Activated T-helper 1 cell treated with anti-CD3 and anti-CD28 coated beads, Interleukin-12 subunit alpha, Interleukin-12 subunit beta, Interleukin-2, Interleukin-4 antibody, amounts not matched to agents 30 ng/mL and 10 ng/mL and 1 ng/mL, durations not matched to agents 14 hours and 24 hours and 36 hours (primary cell): ENCODE results near the gene RUFY2. TPM values are rescaled to one million over a fixed set of nuclear protein-coding genes. Genes with fewer than 3 reads are reported as not detected.
A peak's percentile ranks its signal among the peaks of the same experiment; 100 is the strongest.

Experiments used
- DNase-seq: peaks from one replicate; pipeline ENCODE4 v3.0.0; 2021; ENCODE audit warnings: low spot score
- H3K27ac Mint-ChIP-seq: one replicate; pipeline ENCODE4 v1.8.0; 2021; ENCODE audit warnings: mild to moderate bottlenecking, mixed read lengths
- H3K27me3 Mint-ChIP-seq: one replicate; pipeline ENCODE4 v1.8.0; 2022; ENCODE audit warnings: mild to moderate bottlenecking, moderate library complexity, mixed read lengths; ENCODE audit not compliant: insufficient read depth
- H3K36me3 Mint-ChIP-seq: one replicate; pipeline ENCODE4 v1.8.0; 2021; ENCODE audit warnings: low read depth, mixed read lengths
- H3K4me1 Mint-ChIP-seq: one replicate; pipeline ENCODE4 v1.8.0; 2021; ENCODE audit warnings: low read depth, mixed read lengths
- H3K4me3 Mint-ChIP-seq: one replicate; pipeline ENCODE4 v1.8.0; 2021; ENCODE audit warnings: mild to moderate bottlenecking, moderate library complexity, mixed read lengths
- H3K9me3 Mint-ChIP-seq: one replicate; pipeline ENCODE4 v1.8.0; 2021; ENCODE audit warnings: mixed read lengths
- intact Hi-C: fragments of 100-400 bp; cut with micrococcal nuclease; formaldehyde crosslinking; loops from one replicate; pipeline ENCODE4 v1.15.1; 2024
- total RNA-seq: library from RNA; stranded (reverse); gene quantifications from 2 replicates; pipeline ENCODE4 v1.2.3, GENCODE V29; 2022

Gene RUFY2
- total RNA-seq, 1 donor from 2014 or later: 10.4 TPM

DNA sequence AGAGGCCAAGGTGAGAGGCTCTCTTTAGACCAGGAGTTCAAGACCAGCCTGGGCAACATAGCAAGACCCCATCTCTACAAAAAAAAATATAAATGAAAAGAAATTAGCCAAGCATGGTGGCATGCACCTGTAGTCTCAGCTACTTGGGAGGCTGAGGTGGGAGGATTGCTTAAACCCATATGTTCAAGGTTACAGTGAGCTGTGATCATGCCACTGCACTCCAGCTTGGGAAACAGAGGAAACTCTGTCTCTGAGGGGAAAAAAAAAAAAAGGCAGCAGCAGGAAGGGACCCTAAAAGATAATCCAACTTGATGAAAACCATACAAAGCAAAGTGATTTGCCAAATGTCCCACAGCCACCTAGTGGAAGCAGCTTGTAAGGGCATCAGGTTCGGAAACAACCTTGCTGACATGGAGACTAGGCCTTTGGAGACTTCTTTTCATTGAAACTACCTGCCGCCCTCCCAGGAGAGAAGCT is 58.8 kb downstream of the RUFY2 start:
- intact Hi-C loops: loop anchor here (1.0 to 10.0 kb wide), 5 partner anchors 14 to 493 kb away; no protein-coding TSS in a partner anchor
- H3K27me3 Mint-ChIP-seq: no peaks in the 10 kb centered on the region
- peak overlapping the region; percentile 13 for H3K27ac Mint-ChIP-seq

GRCh38 chr10:68346774-68347173 is 60.3 kb downstream of the RUFY2 start:
- Mint-ChIP-seq H3K4me3 (no peak overlapping the region), H3K36me3 (peaks cover 46% of the 10 kb centered on the region), H3K4me1 (peaks cover 25% of the 10 kb centered on the region), H3K27ac (peak overlapping the region; percentile 52), H3K27me3 (no peaks in the 10 kb centered on the region), H3K9me3 (no peaks in the 10 kb centered on the region)
- no peak for DNase-seq
- intact Hi-C loops: loop anchor here (10.0 kb wide), 1 partner anchor 408 kb away; no protein-coding TSS in a partner anchor

More for the DNA sequence above, 58.8 kb downstream of the RUFY2 start:
- Mint-ChIP-seq H3K9me3 (no peaks in the 10 kb centered on the region), H3K4me3 (no peak overlapping the region), H3K4me1 (peaks cover 17% of the 10 kb centered on the region), H3K36me3 (peaks cover 42% of the 10 kb centered on the region)
- DNase-seq: peak; percentile 10

DNA sequence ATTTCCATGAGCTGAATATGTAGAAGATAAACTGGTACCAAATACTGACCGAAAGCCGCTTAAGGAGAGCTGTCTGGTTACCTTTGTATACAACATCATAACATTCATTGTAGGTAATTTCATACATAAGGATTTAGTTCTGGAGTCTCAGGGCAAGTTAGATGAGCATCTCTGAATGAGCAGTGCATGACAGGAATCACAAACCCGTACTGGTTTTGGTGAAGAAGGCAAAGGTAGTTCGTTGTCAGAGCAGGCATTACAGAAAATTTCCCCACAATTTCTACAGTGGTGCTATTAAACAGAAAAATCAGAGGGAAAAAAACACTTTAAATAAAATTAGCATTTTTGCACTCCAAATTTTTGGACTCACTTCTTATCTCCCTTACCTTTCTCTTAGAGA is 61.5 kb downstream of the RUFY2 start:
- no peak for DNase-seq
- no peaks in the 10 kb centered on the region for H3K9me3 Mint-ChIP-seq
- H3K4me1 Mint-ChIP-seq: peaks cover 30% of the 10 kb centered on the region
- intact Hi-C loops: loop anchor here (10.0 kb wide), 1 partner anchor 409 kb away; no protein-coding TSS in a partner anchor
- H3K27me3 Mint-ChIP-seq: no peaks in the 10 kb centered on the region
- peaks cover 56% of the 10 kb centered on the region for H3K36me3 Mint-ChIP-seq
- no peak overlapping the region for H3K4me3 Mint-ChIP-seq
- peak overlapping the region; percentile 3 for H3K27ac Mint-ChIP-seq

DNA sequence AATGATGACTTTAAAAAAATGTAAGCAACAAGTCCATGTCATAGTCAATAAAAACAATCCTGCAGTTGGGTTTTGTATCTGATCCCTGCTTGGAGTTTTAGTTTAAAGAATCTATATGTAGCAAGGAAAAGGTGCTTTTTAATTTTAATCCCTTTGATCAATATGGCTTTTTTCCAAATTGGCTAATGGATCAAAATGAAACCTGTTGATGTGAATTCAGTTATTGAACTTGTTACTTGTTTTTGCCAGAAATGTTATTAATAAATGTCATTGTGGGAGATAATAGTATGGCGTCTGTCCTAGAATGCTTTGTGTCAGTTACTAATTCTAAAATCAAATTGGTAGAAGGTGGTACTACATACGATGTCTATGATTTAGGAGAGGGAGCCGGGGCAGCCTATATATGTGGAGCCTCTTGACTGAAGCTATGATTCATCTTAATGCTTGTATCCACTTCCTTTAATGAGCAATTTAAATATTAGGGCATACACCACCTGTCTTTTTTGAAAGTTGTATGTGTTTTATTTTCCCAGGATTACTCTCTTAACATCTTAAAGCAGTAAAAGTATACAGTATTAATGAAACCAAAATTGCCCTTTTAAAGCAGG is 64.1 kb downstream of the RUFY2 start:
- Mint-ChIP-seq H3K9me3 (no peaks in the 10 kb centered on the region), H3K36me3 (peaks cover 68% of the 10 kb centered on the region), H3K27ac (no peak overlapping the region), H3K4me3 (no peak overlapping the region), H3K4me1 (peaks cover 30% of the 10 kb centered on the region), H3K27me3 (no peaks in the 10 kb centered on the region)
- intact Hi-C loops: loop anchor here (1.0 to 10.0 kb wide), 2 partner anchors 9 to 412 kb away; no protein-coding TSS in a partner anchor
- DNase-seq: no peak

GRCh38 chr10:68340358-68341080 is 66.6 kb downstream of the RUFY2 start:
- H3K36me3 Mint-ChIP-seq: peaks cover 71% of the 10 kb centered on the region
- H3K27ac Mint-ChIP-seq: no peak overlapping the region
- H3K27me3 Mint-ChIP-seq: no peaks in the 10 kb centered on the region
- no peak for DNase-seq
- no peaks in the 10 kb centered on the region for H3K9me3 Mint-ChIP-seq
- peaks cover 43% of the 10 kb centered on the region for H3K4me1 Mint-ChIP-seq
- intact Hi-C loops: loop anchor here (10.0 kb wide), 1 partner anchor 414 kb away; no protein-coding TSS in a partner anchor
- no peak overlapping the region for H3K4me3 Mint-ChIP-seq

DNA sequence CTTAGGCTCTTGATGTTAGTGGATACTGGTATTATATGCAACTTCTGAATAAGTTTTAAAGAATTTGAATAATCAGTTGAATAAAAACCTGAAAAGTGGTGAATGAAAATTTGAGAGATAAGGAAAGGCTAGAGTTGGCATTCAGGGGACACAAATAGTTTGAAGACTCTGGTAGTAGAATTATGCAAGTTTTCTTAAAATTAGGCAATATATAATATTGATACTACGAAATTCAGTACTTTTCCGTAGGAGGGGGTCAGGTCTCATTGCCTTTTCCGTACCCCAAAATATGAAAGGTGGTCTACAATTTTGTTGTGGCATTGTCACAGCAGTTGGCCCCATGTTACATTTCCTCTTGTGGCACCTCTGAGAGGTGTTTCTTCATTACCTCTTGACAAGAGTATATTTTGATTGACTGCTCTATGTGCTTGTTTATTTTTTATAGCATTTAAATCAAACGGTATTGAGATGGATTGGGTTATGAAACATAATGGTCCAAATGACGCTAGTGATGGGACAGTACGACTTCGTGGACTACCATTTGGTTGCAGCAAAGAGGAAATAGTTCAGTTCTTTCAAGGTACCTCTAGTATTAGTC is 70.2 kb downstream of the RUFY2 start:
- H3K4me1 Mint-ChIP-seq: peaks cover 54% of the 10 kb centered on the region

GRCh38 chr10:68334672-68335467 is 72.2 kb downstream of the RUFY2 start:
- H3K9me3 Mint-ChIP-seq: no peaks in the 10 kb centered on the region
- peaks cover 63% of the 10 kb centered on the region for H3K4me1 Mint-ChIP-seq
- peak overlapping the region; percentile 100 for H3K4me3 Mint-ChIP-seq
- no peak for DNase-seq
- H3K36me3 Mint-ChIP-seq: peaks cover 59% of the 10 kb centered on the region
- H3K27me3 Mint-ChIP-seq: peaks cover 1% of the 10 kb centered on the region
- intact Hi-C loops: loop anchor here (1.0 to 5.0 kb wide), 3 partner anchors 7 to 103 kb away; partner anchors contain the start of gene ATOH7
- peak overlapping the region; percentile 74 for H3K27ac Mint-ChIP-seq

More for the DNA sequence above, 70.2 kb downstream of the RUFY2 start:
- Mint-ChIP-seq H3K27me3 (peaks cover 1% of the 10 kb centered on the region), H3K9me3 (no peaks in the 10 kb centered on the region), H3K4me3 (peak overlapping the region; percentile 77), H3K36me3 (peaks cover 76% of the 10 kb centered on the region), H3K27ac (peak overlapping the region; percentile 19)
- no peak for DNase-seq
- intact Hi-C loops: no loop called here

DNA sequence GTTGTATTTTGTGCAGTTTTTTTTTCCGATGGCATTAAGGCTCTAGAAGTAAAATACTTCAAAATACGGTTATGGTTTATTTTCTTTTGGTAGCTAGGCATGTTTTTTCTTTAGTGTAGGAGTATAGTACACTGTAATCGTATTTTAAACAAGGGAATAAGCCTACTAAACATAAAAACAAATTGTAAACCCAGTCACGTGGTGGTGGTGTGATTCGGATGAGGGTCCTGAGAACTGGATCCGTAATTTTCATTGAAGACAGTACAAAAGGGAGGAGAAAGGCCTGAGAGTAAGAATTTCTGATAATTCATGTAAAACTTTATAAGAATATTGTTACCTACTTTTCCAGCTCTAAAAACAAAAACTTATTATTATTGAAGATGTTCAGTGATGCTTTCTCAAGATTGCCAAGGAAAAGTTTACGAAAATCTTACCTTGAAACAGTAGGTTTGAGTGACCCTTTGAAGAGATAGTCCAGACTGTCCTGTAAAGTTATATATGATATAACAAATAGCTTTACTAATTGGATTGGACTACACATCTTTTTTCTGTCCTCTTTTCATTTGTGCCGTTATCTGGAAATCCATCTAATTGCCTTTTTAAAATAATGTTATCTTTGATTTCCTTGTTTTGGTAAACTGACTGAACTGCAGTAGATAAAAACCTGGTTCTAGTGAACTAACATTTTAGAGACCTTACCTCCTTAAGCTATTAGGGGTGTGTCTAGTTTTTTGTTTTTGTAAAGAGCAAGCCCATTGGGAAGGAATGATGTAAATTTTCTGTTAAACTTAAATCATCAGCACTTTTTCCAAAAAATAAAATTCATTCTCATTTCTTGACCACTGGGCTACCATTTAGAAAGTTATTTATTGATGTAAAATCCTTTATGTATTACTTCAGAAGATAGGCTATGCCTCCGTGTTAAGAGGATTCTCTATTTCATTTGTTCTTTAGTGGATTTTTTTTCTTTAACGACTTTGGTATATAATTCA is 73.3 kb downstream of the RUFY2 start:
- no peak for DNase-seq
- peaks cover 1% of the 10 kb centered on the region for H3K27me3 Mint-ChIP-seq
- H3K36me3 Mint-ChIP-seq: peaks cover 50% of the 10 kb centered on the region
- intact Hi-C loops: loop anchor here (1.0 to 5.0 kb wide), 5 partner anchors 9 to 193 kb away; partner anchors contain the start of genes ATOH7, DNA2 and SLC25A16
- H3K4me1 Mint-ChIP-seq: peaks cover 72% of the 10 kb centered on the region
- H3K9me3 Mint-ChIP-seq: no peaks in the 10 kb centered on the region
- H3K4me3 Mint-ChIP-seq: peak overlapping the region; percentile 100
- H3K27ac Mint-ChIP-seq: peak overlapping the region; percentile 99

- no peak for DNase-seq
- Mint-ChIP-seq H3K36me3 (peaks cover 46% of the 10 kb centered on the region), H3K27ac (peak overlapping the region; percentile 99), H3K4me1 (peaks cover 78% of the 10 kb centered on the region), H3K27me3 (peaks cover 1% of the 10 kb centered on the region), H3K4me3 (peak overlapping the region; percentile 100), H3K9me3 (no peaks in the 10 kb centered on the region)
- intact Hi-C loops: loop anchor here (2.0 to 5.0 kb wide), 3 partner anchors 101 to 194 kb away; partner anchors contain the start of genes ATOH7, DNA2 and SLC25A16
These were observed 74.0 kb downstream of the RUFY2 start for GRCh38 chr10:68333058-68333395.

DNA sequence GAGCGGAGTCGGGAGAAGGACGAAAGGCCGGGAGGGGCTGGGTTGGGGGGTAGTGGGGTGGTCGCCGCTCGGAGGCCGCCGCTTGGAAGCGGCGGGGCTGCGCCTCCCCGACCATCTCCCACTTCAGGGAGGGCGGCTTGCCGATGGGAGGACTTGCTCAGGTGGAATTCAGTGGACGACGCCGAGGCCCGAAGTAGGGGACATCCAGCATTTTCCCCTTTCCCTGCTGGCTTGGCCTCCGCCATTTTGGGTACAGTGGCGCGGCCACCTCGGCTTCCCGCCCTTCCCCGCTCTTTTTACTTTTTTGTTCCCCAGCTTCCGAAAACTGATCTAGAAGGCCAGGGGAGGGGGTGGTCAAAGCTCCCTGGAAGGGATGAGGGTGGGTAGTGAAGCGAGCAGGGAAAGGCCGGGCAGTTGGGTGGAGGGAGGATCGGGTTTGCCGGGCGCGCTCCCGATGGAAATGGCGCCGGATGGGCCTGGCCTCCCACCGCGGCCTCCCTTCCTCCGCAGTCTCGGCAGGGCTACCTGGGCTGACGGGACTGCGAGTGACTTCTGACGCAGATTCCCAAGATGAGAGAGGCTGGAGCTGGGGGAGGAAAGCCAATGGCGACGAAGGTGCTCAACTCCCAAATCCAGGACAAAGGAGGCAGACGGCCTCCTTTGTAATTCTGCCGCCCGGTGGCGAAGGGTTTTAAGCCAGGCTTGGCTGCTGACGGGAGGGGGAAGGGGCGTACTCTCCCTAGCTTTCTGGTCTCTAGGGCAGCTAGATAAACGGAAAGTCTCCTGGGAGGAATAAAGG is 74.6 kb downstream of the RUFY2 start, which contains the start of gene PBLD:
PBLD (minus strand) TSS at position 670 of the 799 bp plus-strand sequence. CDS start 26,084 bp downstream, outside the sequence.
- H3K36me3 Mint-ChIP-seq: peaks cover 41% of the 10 kb centered on the region
- peak within 1 kb of the TSS; percentile 99 for H3K27ac Mint-ChIP-seq
- peak; percentile 43 for DNase-seq
- peaks cover 74% of the 10 kb centered on the region for H3K4me1 Mint-ChIP-seq
- intact Hi-C loops: loop anchor here (1.0 to 5.0 kb wide), 5 partner anchors 100 to 569 kb away; partner anchors contain the start of genes ATOH7, CCAR1, DDX50 and DNA2
- H3K4me3 Mint-ChIP-seq: peak within 1 kb of the TSS; percentile 100
- no peaks in the 10 kb centered on the region for H3K9me3 Mint-ChIP-seq
- H3K27me3 Mint-ChIP-seq: peaks cover 1% of the 10 kb centered on the region
